Measurements from ENCODE around the gene STARD8.
"Not testable (repeated sequence)": the region's sequence is repeated elsewhere in the genome, so short reads cannot be mapped to it uniquely, and the experiment has no call there.

STARD8 gene, protein sequence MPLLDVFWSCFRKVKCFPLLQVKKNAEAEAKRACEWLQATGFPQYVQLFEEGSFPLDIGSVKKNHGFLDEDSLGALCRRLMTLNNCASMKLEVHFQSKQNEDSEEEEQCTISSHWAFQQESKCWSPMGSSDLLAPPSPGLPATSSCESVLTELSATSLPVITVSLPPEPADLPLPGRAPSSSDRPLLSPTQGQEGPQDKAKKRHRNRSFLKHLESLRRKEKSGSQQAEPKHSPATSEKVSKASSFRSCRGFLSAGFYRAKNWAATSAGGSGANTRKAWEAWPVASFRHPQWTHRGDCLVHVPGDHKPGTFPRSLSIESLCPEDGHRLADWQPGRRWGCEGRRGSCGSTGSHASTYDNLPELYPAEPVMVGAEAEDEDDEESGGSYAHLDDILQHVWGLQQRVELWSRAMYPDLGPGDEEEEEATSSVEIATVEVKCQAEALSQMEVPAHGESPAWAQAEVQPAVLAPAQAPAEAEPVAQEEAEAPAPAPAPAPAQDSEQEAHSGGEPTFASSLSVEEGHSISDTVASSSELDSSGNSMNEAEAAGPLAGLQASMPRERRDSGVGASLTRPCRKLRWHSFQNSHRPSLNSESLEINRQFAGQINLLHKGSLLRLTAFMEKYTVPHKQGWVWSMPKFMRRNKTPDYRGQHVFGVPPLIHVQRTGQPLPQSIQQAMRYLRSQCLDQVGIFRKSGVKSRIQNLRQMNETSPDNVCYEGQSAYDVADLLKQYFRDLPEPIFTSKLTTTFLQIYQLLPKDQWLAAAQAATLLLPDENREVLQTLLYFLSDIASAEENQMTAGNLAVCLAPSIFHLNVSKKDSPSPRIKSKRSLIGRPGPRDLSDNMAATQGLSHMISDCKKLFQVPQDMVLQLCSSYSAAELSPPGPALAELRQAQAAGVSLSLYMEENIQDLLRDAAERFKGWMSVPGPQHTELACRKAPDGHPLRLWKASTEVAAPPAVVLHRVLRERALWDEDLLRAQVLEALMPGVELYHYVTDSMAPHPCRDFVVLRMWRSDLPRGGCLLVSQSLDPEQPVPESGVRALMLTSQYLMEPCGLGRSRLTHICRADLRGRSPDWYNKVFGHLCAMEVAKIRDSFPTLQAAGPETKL

DNA sequence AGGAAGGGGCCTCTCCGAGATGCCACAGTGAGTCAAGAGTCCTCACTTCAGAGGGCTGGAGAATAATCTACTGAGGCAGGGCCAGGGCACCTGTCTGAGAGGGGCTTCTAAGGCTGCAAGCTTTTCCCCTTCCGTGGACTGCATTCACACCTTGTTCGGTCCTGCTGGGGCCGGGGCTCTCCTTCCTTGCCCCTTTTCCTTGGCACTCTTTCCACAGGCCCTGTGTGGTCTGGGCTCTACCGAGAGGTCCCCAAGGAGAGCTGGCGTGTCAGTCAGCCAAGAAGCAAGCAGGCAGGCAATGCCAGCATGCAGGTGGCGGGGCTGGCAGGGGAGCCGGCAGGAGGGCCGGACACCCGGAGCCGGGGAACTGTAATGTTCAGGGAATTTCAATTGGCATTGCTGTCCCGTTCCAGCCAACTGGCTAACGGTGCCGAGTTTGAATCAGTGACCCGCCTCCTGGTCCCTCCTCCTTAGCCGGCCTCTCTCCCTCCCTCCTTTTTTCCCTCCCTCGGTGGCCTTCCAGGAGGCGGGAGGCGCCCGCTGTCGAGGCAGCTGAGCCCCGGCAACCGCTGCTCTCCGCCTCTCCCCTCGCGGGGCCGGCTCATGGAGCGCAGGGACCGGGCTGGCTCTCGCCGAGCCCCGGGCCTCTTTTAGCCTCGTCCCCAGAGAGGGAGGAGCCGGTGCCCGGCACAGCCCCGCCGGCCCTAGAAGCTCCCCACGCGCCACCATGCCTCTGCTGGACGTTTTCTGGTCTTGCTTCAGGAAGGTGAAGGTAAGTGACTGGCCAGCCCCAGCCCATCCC is at the start of gene STARD8:
Gene STARD8 (plus strand): TSS at position 511 of the 802 bp plus-strand sequence. CDS start 217 bp downstream, at position 728.
- DNase-seq = no peak

DNA sequence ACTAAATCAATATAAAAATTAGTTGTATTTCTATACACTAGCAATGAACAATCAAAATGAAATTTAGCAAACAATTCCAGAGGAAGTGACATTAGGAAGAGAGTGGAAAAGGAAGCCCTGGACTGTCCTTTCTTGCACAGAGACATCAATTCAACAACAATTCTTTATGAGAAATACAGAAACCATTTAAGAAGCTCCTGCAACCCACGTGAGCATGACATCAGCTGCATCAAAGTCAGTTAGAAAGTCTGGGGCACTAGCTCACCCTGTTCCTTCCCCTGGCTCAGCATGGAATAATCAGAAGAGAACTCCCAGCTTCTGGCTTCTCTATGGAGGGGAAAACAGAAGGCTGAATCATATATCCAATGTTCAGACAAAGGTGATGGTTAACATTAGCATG is 48.6 kb upstream of the STARD8 start:
- no peak for DNase-seq

GRCh38 chrX:68599256-68600152 is 48.0 kb upstream of the STARD8 start:
- no peak for DNase-seq

GRCh38 chrX:68604216-68604615 is 43.2 kb upstream of the STARD8 start:
- DNase-seq = not testable (repeated sequence)

DNA sequence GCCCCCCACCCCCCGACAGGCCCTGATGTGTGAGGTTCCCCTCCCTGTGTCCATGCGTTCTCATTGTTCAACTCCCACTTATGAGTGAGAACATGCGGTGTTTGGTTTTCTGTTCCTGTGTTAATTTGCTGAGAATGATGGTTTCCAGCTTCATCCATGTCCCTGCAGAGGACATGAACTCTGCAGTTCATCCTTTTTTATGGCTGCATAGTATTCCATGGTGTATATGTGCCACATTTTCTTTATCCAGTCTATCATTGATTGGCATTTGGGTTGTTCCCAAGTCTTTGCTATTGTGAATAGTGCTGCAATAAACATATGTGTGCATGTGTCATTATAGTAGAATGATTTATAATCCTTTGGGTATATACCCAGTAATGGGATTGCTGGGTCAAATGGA is 32.7 kb upstream of the STARD8 start:
- DNase-seq = not testable (repeated sequence)

- no peak for DNase-seq
Observed at GRCh38 chrX:68627986-68628385, 19.5 kb upstream of the STARD8 start.

- DNase-seq = not testable (repeated sequence)
Observed at GRCh38 chrX:68629936-68630335, 17.5 kb upstream of the STARD8 start.

DNA sequence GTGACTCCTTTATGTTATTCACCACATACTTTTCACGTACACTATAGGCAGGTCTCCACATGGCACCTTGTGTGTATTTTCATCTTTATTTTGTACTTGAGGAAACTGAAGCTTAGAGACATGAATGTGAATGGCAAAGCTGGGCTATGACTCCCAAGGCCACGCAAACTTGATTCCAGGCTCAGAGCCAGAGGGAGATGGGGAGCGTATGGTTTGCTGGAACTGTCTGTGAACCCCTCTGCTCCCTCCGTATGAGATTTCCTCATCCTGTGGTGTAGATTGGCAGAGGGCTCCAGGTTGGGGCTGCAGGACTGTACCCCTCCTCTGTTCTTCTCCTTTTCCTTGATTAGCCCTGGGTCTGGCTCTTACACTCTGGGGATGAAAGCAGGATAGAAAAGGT is 16.1 kb upstream of the STARD8 start:
- DNase-seq = no peak

DNA sequence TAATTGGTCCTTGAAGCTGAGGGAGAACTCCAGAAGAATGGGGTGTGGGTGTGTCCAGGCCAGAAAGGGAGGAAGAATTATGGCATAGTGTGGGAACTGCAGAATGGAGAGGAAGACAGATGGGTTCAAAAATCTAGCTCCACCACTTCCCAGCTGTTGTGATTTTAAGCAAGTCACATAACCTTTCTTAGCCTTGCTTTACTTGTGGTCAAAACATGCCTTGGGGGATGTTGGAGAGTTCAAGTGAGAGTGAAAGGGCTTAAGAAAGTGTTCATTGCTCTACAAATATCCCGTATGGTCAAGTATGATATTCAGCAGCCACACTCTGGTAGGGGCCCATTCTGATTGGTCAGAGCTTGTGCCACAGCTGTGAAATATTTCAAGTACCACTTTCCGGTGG is 15.0 kb upstream of the STARD8 start:
- no peak for DNase-seq

DNA sequence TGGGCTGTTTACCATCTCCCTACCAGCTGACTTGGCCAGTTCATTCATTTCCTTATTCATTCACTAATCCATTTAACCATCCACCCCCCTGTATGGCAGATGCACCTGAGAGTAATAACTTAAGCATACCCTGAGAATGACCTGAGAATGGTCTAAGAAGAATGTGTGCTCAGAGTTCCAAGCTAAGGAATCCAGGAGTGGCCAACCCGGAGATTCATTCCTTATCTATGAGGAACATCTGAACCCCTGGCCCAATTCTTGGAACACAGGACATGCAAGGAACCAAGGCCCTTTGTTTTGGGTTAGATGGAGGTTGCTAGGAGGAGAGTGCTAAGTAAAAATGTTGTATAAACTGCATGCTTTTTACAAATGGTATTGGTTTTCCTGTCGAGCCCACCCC is 13.5 kb upstream of the STARD8 start:
- no peak for DNase-seq

DNA sequence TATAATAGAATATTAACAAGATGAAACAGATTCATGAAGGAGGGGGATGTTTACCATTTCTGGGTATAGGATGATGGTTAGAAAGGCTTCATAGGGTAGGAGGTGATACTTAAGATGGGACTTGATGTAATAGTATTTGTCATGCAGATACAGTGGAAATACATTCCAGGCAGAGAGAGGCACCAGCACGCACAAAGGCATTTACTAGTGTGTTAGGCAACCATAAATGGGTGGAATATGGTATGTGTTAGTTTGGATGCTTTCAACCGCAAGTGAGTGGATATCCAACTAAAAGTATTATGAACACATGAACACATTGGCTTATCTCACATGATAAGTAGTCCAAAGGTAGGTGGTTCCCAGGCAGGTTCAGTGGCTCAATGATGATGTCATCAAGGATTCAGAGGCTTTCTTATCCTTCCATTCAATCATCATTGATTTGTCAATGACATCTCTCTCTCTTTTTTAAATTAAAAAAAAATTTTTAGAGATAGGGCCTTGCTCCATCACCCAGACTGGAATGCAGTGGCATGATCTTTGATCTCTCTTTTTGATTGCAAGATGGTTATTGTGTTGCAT is 12.7 kb upstream of the STARD8 start:
- DNase-seq = no peak

DNA sequence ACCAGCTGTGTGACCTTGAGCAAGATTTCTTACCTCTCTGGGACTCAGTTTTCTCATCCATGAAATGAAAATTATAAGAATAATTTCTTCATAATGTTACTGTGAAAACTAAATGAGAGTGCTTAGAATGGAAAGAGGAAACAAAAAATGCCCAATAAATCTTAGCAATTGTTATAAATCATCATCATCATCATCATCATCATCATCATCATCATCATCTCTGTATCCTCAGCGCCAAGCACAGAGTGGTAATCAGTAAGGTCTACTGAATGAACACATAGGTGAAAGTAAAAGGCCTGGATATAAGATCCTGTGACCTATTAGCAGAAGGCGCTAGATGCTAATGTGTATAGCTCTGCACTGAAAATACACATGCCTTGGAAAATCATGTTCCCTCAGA is 6.8 kb upstream of the STARD8 start:
- DNase-seq = no peak

DNA sequence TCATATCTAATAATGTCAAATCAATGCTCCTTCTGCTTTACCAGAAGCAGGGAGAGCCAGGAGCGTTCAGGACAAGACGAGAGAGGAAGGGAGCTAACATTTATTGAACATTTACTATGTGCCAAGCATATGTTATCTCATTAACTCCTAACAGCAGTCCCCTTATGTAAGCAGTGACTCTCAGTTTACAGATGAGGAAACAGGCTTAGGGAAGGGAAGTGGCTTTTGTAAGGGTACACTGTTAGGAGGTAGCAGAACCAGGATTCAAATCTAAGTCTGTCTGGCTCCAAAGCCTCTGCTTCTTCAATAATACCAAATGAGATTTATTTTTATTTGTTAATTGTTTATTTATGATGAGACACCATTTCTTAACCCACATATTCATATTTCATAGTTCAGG is 2.6 kb upstream of the STARD8 start:
- DNase-seq = no peak

DNA sequence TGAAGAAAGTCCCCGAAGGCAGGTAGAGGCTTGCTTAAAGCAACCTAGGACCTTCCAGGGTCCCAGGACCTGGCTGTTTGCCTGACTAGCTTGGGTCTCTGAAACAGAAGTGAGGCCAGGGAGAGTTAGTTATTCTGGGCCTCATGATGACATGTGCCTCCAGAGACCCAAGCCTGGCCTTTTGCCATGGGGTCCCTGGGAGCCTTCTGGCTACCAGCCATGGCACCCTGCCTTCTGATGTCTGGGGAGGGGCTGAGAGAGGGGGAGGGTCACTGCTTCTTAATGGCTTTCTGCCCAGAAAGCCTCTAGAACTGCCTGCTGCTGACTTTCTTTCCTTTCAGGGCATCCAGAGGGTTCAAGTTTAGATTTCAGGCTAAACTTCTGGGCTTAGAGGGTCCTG is 1.0 kb upstream of the STARD8 start:
- no peak for DNase-seq

DNA sequence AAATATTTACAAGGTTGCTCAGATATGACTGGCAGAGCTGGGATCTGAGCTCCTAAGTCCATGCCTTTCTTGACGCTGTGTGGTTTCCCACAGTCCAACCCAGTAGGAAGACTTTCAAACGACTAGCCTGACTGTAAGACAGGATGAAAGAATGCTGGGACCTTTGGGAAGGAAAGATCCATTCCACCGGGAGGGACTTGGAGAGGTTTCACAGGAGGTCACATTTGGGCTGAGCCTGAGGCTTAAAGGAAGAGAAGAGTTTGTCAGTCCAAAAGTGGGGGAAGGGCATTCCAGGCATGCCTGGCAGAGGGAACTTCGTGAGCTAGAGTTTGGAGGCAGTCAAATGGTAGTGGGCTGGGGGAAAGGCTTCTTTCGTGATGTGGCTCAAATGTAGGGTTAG is 1.5 kb downstream of the STARD8 start:
- no peak for DNase-seq

- no peak for DNase-seq
Observed at GRCh38 chrX:68650491-68650890, 3.0 kb downstream of the STARD8 start.

GRCh38 chrX:68651110-68651509 is 3.6 kb downstream of the STARD8 start:
- no peak for DNase-seq

GRCh38 chrX:68652326-68653170 is 5.1 kb downstream of the STARD8 start:
- no peak for DNase-seq

DNA sequence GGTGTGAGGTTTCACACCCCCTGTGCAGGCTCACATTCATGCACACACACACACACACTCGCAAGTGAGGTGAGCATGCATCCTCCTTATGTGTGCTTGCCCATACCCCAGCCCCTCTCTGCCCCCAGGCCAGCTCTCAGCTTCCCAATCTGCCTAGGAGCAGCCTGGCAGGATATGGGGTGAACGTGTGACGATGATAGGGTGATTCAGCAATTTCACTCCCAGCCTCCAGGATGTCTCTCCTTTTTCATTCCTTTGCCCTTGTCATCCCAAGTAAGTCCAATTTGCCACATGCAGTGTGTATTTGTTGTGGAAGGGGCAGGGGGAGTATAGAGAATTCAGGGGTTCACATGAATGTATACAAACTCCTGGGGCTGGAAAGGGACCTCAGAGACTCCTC is 7.2 kb downstream of the STARD8 start:
- no peak for DNase-seq

DNA sequence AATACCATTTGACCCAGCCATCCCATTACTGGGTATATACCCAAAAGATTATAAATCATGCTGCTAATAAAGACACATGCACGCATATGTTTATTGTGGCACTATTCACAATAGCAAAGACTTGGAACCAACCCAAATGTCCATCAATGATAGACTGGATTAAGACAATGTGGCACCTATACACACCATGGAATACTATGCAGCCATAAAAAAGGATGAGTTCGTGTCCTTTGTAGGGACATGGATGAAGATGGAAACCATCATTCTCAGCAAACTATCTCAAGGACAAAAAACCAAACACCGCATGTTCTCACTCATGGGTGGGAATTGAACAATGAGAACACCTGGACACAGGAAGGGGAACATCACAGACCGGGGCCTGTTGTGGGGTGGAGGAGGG is 9.0 kb downstream of the STARD8 start:
- DNase-seq = not testable (repeated sequence)
